HepG2 (cell line): ENCODE measurements around the gene PPBP. TPM values are rescaled to one million over a fixed set of nuclear protein-coding genes. Genes with fewer than 3 reads are reported as not detected.

Experiments used
- ATAC-seq: fragments of 200-7000 bp; cut with Tn5 transposase; 3 replicates; pipeline ENCODE4 v1.9.1; 2020; ENCODE audit warnings: mild to moderate bottlenecking, moderate library complexity
- BruUV-seq: library from RNA; stranded (reverse); fragments of 400-500 nt; replicated peaks from 2 replicates; lab custom pipeline; 2021; lab: Mats Ljungman, UMichigan
- CTCF ChIA-PET: fragments of 300-600 bp; formaldehyde crosslinking; extraction: SDS; loops from one replicate; lab custom pipeline; 2021; ENCODE audit warnings: low total read pairs, inconsistent platforms, low intra/inter-chr PET ratio; lab: Yijun Ruan, JAX
- POLR2A ChIA-PET: fragments of 350-600 bp; sonication (Branson Sonifier 250); formaldehyde crosslinking; loops from one replicate; lab custom pipeline; 2020; ENCODE audit warnings: antibody characterized with exemption, inconsistent platforms; lab: Yijun Ruan, JAX
- DNase-seq: peaks from one replicate; pipeline ENCODE4 v3.0.0-alpha.2; 2015; ENCODE audit warnings: low spot score
- FAIRE-seq: peaks from 3 replicates; lab custom pipeline; 2011; peaks lifted over from hg19 to GRCh38; lab: Jason Lieb, UNC
- H2AFZ ChIP-seq: one replicate; pipeline ENCODE4 v1.6.1; 2011; ENCODE audit warnings: low read length, inconsistent platforms
- H3K27ac ChIP-seq: fragments of 300-600 bp; 3 replicates; pipeline ENCODE4 v1.8.0; 2011; ENCODE audit warnings: mixed run types, mild to moderate bottlenecking, mixed read lengths, low read length, inconsistent platforms; ENCODE audit not compliant: insufficient read depth; ENCODE audit errors: extremely low read length
- H3K27me3 ChIP-seq, 2 experiments: fragments of 200-600 bp in 1 of 2; 2 replicates in 1 of 2; 3 replicates in 1 of 2; pipeline versions ENCODE4 v1.6.0 to v1.8.0; 2011; ENCODE audit warnings: low read length in 2 of 2, mild to moderate bottlenecking in 2 of 2, moderate library complexity in 2 of 2, inconsistent platforms in 1 of 2; ENCODE audit not compliant: insufficient read depth in 2 of 2, control insufficient read depth in 1 of 2
- H3K36me3 ChIP-seq, 2 experiments: fragments of 200-600 bp in 1 of 2; replicated peaks in 1 of 2; 2 replicates in 1 of 2; 3 replicates in 1 of 2; pipeline versions ENCODE4 v1.5.1 to v1.8.0; 2011; ENCODE audit warnings: low read length in 2 of 2, inconsistent platforms in 1 of 2; ENCODE audit not compliant: insufficient read depth in 2 of 2, control insufficient read depth in 1 of 2
- H3K4me1 ChIP-seq: 2 replicates; pipeline ENCODE4 v1.5.1; 2012; ENCODE audit warnings: low read length, inconsistent platforms; ENCODE audit not compliant: insufficient read depth
- H3K4me2 ChIP-seq: 2 replicates; pipeline ENCODE4 v1.6.0; 2011; ENCODE audit warnings: low read depth, low read length, inconsistent platforms
- H3K4me3 ChIP-seq, 3 experiments: fragments of 200-600 bp in 1 of 3; sonication (generic), shearing (Covaris generic) in 1 of 3; replicated peaks in 1 of 3; 2 replicates each; pipeline ENCODE4 v1.5.1; 2011 to 2016; ENCODE audit warnings: low read length in 3 of 3, inconsistent platforms in 2 of 3, low read depth in 2 of 3, mild to moderate bottlenecking in 2 of 3, control low read depth in 1 of 3, mixed read lengths in 1 of 3; ENCODE audit not compliant: insufficient read depth in 1 of 3
- H3K79me2 ChIP-seq: one replicate; pipeline ENCODE4 v1.6.1; 2011; ENCODE audit warnings: low read length, inconsistent platforms; ENCODE audit not compliant: insufficient read depth
- H3K9ac ChIP-seq: 2 replicates; pipeline ENCODE4 v1.6.0; 2011; ENCODE audit warnings: mild to moderate bottlenecking, low read depth, low read length, inconsistent platforms; ENCODE audit not compliant: insufficient read depth
- H3K9me3 ChIP-seq: 2 replicates; pipeline ENCODE4 v1.5.1; 2012; ENCODE audit warnings: mild to moderate bottlenecking, low read length
- H4K20me1 ChIP-seq: 2 replicates; pipeline ENCODE4 v1.6.0; 2011; ENCODE audit warnings: inconsistent platforms, mild to moderate bottlenecking, low read length, moderate library complexity; ENCODE audit not compliant: insufficient read depth
- ATF4 ChIP-seq, 2 experiments: fragments of 450-650 bp in 1 of 2; sonication (generic) in 1 of 2; formaldehyde crosslinking; IDR thresholded peaks; 2 replicates each; pipeline versions ENCODE4 v1.5.0 to v1.8.0; 2020 to 2022; ENCODE audit warnings: mild to moderate bottlenecking in 1 of 2, missing genetic modification reagents in 1 of 2
- BCL3 ChIP-seq: sonication (generic); formaldehyde crosslinking; IDR thresholded peaks from 2 replicates; pipeline ENCODE4 v1.5.1; 2020; ENCODE audit warnings: mild to moderate bottlenecking, missing genetic modification reagents, moderate library complexity
- CSRNP1 ChIP-seq: sonication (generic); formaldehyde crosslinking; IDR thresholded peaks from 2 replicates; pipeline ENCODE4 v1.8.1; 2023; ENCODE audit warnings: mild to moderate bottlenecking, missing genetic modification reagents
- DBP ChIP-seq: sonication (generic); formaldehyde crosslinking; IDR thresholded peaks from 2 replicates; pipeline ENCODE4 v1.4.0; 2020; ENCODE audit warnings: missing genetic modification reagents; ENCODE audit errors: not compliant biosample characterization
- GPBP1L1 ChIP-seq: sonication (generic); formaldehyde crosslinking; IDR thresholded peaks from 2 replicates; pipeline ENCODE4 v1.5.0; 2020; ENCODE audit warnings: mild to moderate bottlenecking, missing genetic modification reagents
- SMARCE1 ChIP-seq: fragments of 450-650 bp; IDR thresholded peaks from 2 replicates; pipeline ENCODE4 v1.6.1; 2017; ENCODE audit warnings: borderline replicate concordance
- TAF1 ChIP-seq: sonication (generic); formaldehyde crosslinking; IDR thresholded peaks from 2 replicates; pipeline ENCODE4 v1.4.0; 2020; ENCODE audit warnings: missing genetic modification reagents
- ZNF766 ChIP-seq: sonication (generic); formaldehyde crosslinking; IDR thresholded peaks from 2 replicates; pipeline ENCODE4 v1.5.0; 2020; ENCODE audit warnings: missing genetic modification reagents, borderline replicate concordance
- ZNF839 ChIP-seq: sonication (generic); formaldehyde crosslinking; IDR thresholded peaks from 2 replicates; pipeline ENCODE4 v1.4.0; 2020; ENCODE audit warnings: missing genetic modification reagents, mild to moderate bottlenecking, borderline replicate concordance
- in situ Hi-C: cut with HindIII; loops from 2 replicates; pipeline ENCODE4 v1.10.0; 2017; ENCODE audit warnings: low pct_unique_long_range_greater_than_20kb; ENCODE audit not compliant: extremely low pct_ligation_motif_present
- intact Hi-C: fragments of 100-400 bp; cut with micrococcal nuclease; formaldehyde crosslinking; loops from one replicate; pipeline ENCODE4 v1.10.0; 2022; ENCODE audit not compliant: unreplicated experiment
- polyA plus RNA-seq, 8 experiments: library from polyadenylated mRNA; depleted of rRNA in 3 of 8; stranded (reverse) in 7 of 8; unstranded in 1 of 8; fragments of >200 nt; fragmentation: Illumina TruSeq in 4 of 8; extraction: Trizol in 4 of 8; gene quantifications; 2 replicates each; pipeline versions ENCODE4 v1.2.1 to v1.2.3, GENCODE V29; 2011 to 2016; ENCODE audit warnings: low read depth in 4 of 8, missing spikeins in 1 of 8, mixed read lengths in 1 of 8; ENCODE audit not compliant: insufficient read depth in 1 of 8
- total RNA-seq, 5 experiments: library from RNA; depleted of rRNA; stranded (reverse); fragments of >200 nt; fragmentation: Illumina TruSeq; extraction: Trizol; gene quantifications; 2 replicates each; pipeline ENCODE4 v1.2.3, GENCODE V29; 2016; ENCODE audit warnings: low read depth in 1 of 5

Gene PPBP
- total and polyA plus RNA-seq, 2 of the 13 experiments (the other 11 are each of a cell fraction or from before 2014, with no cell fraction given): not detected

- in situ Hi-C loops (no loop called here), intact Hi-C loops (no loop called here)
- Histone ChIP-seq H3K36me3 (no peaks in the 10 kb centered on the region), H4K20me1 (no peaks in the 10 kb centered on the region), H2AFZ (no peak overlapping the region), H3K79me2 (no peaks in the 10 kb centered on the region), H3K27me3 (no peaks in the 10 kb centered on the region; a peak in 1 of 5 replicates), H3K4me2 (no peak overlapping the region), H3K4me1 (no peaks in the 10 kb centered on the region), H3K27ac (no peak overlapping the region), H3K9ac (no peak overlapping the region), H3K4me3 (no peak overlapping the region), H3K9me3 (no peaks in the 10 kb centered on the region)
- ChIA-PET CTCF (no interaction called here), POLR2A (no interaction called here)
- no peak for TF ChIP-seq ATF4 (CRISPR knock-in tag; IDR thresholded peaks at IDR 0.05)
- TF ChIP-seq GPBP1L1 (CRISPR knock-in tag): no peak
- no peak for TF ChIP-seq DBP
- TF ChIP-seq ZNF839 (CRISPR knock-in tag): no peak
- no peak for TF ChIP-seq SMARCE1
- TF ChIP-seq ZNF766 (CRISPR knock-in tag): no peak
- no peak for TF ChIP-seq CSRNP1 (CRISPR knock-in tag)
- TF ChIP-seq BCL3 (CRISPR knock-in tag): no peak
- no peak for TF ChIP-seq TAF1 (CRISPR knock-in tag)
- BruUV-seq: no TSS peak
- no peak for DNase-seq
- no peak for FAIRE-seq
- no peak for ATAC-seq
Observed at GRCh38 chr4:74031576-74031975, 43.6 kb upstream of the PPBP start.
